C4-2B (cell line): ENCODE measurements around the gene SH2D3C.

Source experiments
- H3K27ac ChIP-seq: fragments of 450-650 bp; 2 replicates; pipeline ENCODE4 v1.5.1; 2017
- CTCF ChIP-seq: fragments of 450-650 bp; conservative IDR thresholded peaks from 2 replicates; pipeline ENCODE4 v1.5.1; 2017; ENCODE audit warnings: mild to moderate bottlenecking
- ZFX ChIP-seq: fragments of 450-650 bp; IDR thresholded peaks from 2 replicates; pipeline ENCODE4 v1.6.1; 2017

Gene SH2D3C

GRCh38 chr9:127793093-127793708 lies 14.7 kb upstream of the SH2D3C start:
- no peak overlapping the region for H3K27ac ChIP-seq
- TF ChIP-seq CTCF (no peak), ZFX (no peak)

DNA sequence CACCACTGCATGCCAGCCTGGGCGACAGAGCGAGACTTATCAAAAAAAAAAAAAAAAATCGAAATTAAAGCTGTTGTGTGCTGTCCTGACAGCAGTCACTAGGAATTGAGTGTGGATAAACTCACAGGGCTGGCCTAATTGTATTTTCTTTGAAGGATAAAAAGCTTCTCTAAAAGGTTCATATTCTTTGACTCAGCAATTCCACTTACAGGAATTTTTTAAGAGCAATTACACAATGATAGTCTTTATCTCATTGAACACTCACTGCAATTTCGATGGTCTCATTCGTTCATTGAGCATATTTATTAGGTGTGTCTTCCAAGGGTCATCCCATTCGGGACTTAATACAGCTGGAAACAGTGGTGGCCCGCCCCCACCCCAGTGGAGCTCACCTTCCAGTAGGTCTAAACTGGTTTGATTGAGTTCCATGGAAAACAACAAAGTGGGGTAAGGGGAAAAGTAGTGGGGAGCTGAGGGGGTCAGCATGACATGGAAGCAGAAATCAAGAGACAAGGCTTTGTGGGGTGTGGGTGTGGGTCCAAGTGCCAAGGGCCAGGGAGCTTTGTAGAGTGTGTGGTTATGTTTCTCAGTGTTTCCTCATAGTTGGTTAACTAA lies 14.1 kb upstream of the SH2D3C start:
- H3K27ac ChIP-seq, result no peak overlapping the region
- no peak for TF ChIP-seq ZFX
- TF ChIP-seq CTCF, result no peak

- H3K27ac ChIP-seq, result no peak overlapping the region
- no peak for TF ChIP-seq CTCF
- TF ChIP-seq ZFX, result no peak
Observed at GRCh38 chr9:127791085-127791484, 12.6 kb upstream of the SH2D3C start.

DNA sequence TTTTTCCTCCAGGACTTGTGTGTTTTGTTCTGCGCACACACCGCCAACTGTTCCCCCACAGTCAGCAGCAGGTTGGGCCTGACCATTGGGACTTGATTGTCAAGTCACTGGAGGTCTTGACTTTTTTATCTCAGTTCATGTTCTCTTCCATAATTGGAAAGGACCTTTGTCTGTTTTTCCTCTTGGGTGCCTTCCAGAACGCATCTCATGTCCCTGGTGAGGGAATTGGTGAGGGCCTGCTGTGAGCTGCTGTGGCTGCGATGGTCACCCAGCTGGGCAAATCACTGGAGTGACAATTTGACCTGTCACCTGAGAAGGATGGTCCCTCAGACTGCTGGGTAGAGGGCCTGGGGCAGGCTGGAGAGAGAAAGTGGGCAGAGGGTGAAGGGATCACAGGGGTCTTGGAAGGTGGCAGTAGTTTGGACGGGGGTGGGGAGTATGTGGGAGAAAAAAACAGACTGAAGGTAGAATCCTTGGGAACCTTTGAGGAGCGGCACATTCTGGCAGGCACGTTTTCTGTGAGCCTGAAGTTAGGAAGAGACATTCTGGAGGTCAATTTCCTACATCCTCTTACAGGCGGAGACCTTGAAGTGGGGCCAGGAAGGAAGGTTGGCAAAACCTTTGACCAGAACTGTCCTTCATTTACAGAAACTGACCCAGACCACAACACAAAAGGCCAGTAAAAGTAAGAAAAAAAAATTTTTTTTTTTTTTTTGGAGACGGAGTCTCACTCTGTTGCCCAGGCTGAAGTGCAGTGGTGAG lies 11.8 kb upstream of the SH2D3C start:
- no peak overlapping the region for H3K27ac ChIP-seq

DNA sequence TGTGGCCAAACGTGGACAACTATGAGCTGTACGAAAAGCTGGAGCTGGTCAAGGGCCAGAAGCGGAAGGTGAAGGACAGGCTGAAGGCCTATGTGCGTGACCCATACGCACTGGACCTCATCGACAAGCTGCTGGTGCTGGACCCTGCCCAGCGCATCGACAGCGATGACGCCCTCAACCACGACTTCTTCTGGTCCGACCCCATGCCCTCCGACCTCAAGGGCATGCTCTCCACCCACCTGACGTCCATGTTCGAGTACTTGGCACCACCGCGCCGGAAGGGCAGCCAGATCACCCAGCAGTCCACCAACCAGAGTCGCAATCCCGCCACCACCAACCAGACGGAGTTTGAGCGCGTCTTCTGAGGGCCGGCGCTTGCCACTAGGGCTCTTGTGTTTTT lies 10.7 kb upstream of the SH2D3C start:
- TF ChIP-seq CTCF (no peak), ZFX (no peak)
- H3K27ac ChIP-seq, result no peak overlapping the region

More for the DNA sequence above, 11.8 kb upstream of the SH2D3C start:
- TF ChIP-seq CTCF (no peak), ZFX (no peak)

DNA sequence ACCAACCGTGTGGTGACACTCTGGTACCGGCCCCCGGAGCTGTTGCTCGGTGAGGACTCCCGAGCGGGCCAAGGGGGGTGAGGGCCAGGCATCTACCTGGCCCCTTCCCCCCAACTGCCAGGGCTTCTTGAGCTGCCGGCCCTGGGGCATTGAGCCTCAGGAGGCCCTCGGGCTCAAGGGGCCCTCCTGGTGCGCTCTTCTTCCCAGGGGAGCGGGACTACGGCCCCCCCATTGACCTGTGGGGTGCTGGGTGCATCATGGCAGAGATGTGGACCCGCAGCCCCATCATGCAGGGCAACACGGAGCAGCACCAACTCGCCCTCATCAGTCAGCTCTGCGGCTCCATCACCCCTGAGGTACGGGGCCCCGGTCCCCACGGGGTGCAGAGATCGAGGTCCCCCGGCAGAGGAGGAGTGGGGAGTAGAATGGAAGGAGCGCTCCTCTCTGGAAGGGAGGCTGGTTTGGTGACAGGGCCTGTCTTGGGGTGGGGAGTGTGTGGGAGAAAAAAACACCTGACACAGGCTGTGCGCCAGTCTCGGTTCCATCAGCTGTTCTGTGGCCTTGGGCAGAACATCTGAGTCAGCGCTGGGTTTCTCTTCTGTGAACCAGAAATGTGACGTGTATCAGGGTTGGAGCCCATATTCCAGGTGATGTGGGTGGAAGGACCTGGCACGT lies 10.0 kb upstream of the SH2D3C start:
- TF ChIP-seq ZFX (no peak), CTCF (no peak)
- no peak overlapping the region for H3K27ac ChIP-seq

- peak overlapping the region; percentile 98 for H3K27ac ChIP-seq
- TF ChIP-seq ZFX (no peak), CTCF (peak; percentile 79)
Observed at GRCh38 chr9:127786773-127787104, 8.3 kb upstream of the SH2D3C start.
